ENCODE data around the gene SBF1. TPM values are rescaled to one million over a fixed set of nuclear protein-coding genes. Genes with fewer than 3 reads are reported as not detected.
A peak's percentile ranks its signal among the peaks of the same experiment; 100 is the strongest.

SBF1 gene
- total and polyA plus RNA-seq, 2 of the 13 experiments (the other 11 are each of a cell fraction or from before 2014, with no cell fraction given), result 31.7 to 40.9 TPM

- TF ChIP-seq ZNF512 (CRISPR knock-in tag; IDR thresholded peaks at IDR 0.05) (no peak), ZNF891 (CRISPR knock-in tag; IDR thresholded peaks at IDR 0.05) (0 out of 2 replicates have a peak, but pooled peaks have one; percentile 13), SP5 (CRISPR knock-in tag; IDR thresholded peaks at IDR 0.05; ENCODE audit: borderline replicate concordance, low read depth) (0 out of 2 replicates have a peak, but pooled peaks have one; percentile 10), XRCC5 (optimal IDR thresholded peaks at IDR 0.05; ENCODE audit: low read length) (peak; percentile 43), ZNF20 (CRISPR knock-in tag; IDR thresholded peaks at IDR 0.05) (no peak), THAP8 (CRISPR knock-in tag; IDR thresholded peaks at IDR 0.05; ENCODE audit: borderline replicate concordance) (no peak), ELF1 (CRISPR knock-in tag; IDR thresholded peaks at IDR 0.05) (no peak), ZBTB40 (IDR thresholded peaks at IDR 0.05) (no peak), ZBTB40 (CRISPR knock-in tag; IDR thresholded peaks at IDR 0.05) (no peak), U2AF1 (optimal IDR thresholded peaks at IDR 0.05; ENCODE audit: low read depth, low read length) (no peak), ZNF530 (CRISPR knock-in tag; IDR thresholded peaks at IDR 0.05; ENCODE audit: low read depth) (no peak), SOX6 (IDR thresholded peaks at IDR 0.05) (no peak), SOX6 (CRISPR knock-in tag; IDR thresholded peaks at IDR 0.05) (peak; percentile 31; the same call in 1 of the 2 replicates), TFDP1 (CRISPR knock-in tag; IDR thresholded peaks at IDR 0.05; ENCODE audit: borderline replicate concordance) (no peak), ZBTB38 (CRISPR knock-in tag; IDR thresholded peaks at IDR 0.05) (no peak)
These were observed at the start of gene SBF1 (continued) for GRCh38 chr22:50474710-50475651.

All from HepG2 (cell line).